ENCODE data around the gene ABCB11.

ABCB11 gene

DNA sequence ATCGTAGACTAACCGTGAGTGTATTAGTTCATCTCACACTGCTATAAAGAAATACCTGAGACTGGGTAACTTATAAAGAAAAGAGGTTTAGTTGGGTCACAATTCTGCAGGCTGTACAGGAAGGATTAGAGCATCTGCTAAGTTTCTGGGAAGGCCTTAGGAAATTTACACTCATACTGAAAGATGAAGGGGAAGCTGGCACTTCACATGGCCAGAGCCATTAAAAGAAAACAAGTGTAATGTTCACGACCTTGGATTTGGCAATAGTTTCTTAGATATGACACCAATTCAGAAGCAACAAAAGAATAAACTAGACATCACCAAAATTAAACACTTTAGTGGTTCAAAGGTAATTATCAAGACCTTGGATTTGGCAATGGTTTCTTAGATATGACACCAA, 23.8 kb downstream of the ABCB11 start:
- H3K27ac Mint-ChIP-seq, result no peak overlapping the region
- ATAC-seq (replicated peaks) (no peak), DNase-seq (no peak)
- H3K4me1 Mint-ChIP-seq, result peaks cover 4 to 12% of the 10 kb centered on the region in 2 donors
- H3K4me3 Mint-ChIP-seq, result no peak overlapping the region
- no peaks in the 10 kb centered on the region for H3K9me3 Mint-ChIP-seq
- no peaks in the 10 kb centered on the region for H3K36me3 Mint-ChIP-seq
- peaks cover 11 to 26% of the 10 kb centered on the region in 2 donors for H3K27me3 Mint-ChIP-seq

GRCh38 chr2:169006665-169007064, 24.5 kb downstream of the ABCB11 start:
- H3K9me3 Mint-ChIP-seq, result no peaks in the 10 kb centered on the region
- peaks cover 11 to 26% of the 10 kb centered on the region in 2 donors for H3K27me3 Mint-ChIP-seq
- DNase-seq, result no peak
- no peak overlapping the region for H3K27ac Mint-ChIP-seq
- no peak for ATAC-seq (replicated peaks)
- no peaks in the 10 kb centered on the region for H3K36me3 Mint-ChIP-seq
- H3K4me3 Mint-ChIP-seq, result no peak overlapping the region
- H3K4me1 Mint-ChIP-seq, result peaks cover 4 to 12% of the 10 kb centered on the region in 2 donors

GRCh38 chr2:169005994-169006393, 25.1 kb downstream of the ABCB11 start:
- Mint-ChIP-seq H3K27ac (no peak overlapping the region), H3K9me3 (no peaks in the 10 kb centered on the region), H3K27me3 (peaks cover 11 to 23% of the 10 kb centered on the region in 2 donors), H3K4me1 (peaks cover 4 to 12% of the 10 kb centered on the region in 2 donors), H3K4me3 (no peak overlapping the region), H3K36me3 (no peaks in the 10 kb centered on the region)
- no peak for DNase-seq
- no peak for ATAC-seq (replicated peaks)

GRCh38 chr2:169005080-169005598, 26.0 kb downstream of the ABCB11 start:
- Mint-ChIP-seq H3K27ac (no peak overlapping the region), H3K36me3 (no peaks in the 10 kb centered on the region), H3K4me1 (peaks cover 4 to 9% of the 10 kb centered on the region in 2 donors), H3K27me3 (peaks cover 11 to 22% of the 10 kb centered on the region in 2 donors), H3K4me3 (no peak overlapping the region), H3K9me3 (no peaks in the 10 kb centered on the region)
- DNase-seq, result no peak
- ATAC-seq (replicated peaks), result no peak

GRCh38 chr2:169002161-169002738, 28.9 kb downstream of the ABCB11 start:
- DNase-seq (no peak), ATAC-seq (replicated peaks) (no peak)
- H3K4me3 Mint-ChIP-seq, result no peak overlapping the region
- no peaks in the 10 kb centered on the region for H3K9me3 Mint-ChIP-seq
- peaks cover 0 to 1% of the 10 kb centered on the region in 2 donors for H3K4me1 Mint-ChIP-seq
- peaks cover 11 to 17% of the 10 kb centered on the region in 2 donors for H3K27me3 Mint-ChIP-seq
- H3K27ac Mint-ChIP-seq, result no peak overlapping the region
- no peaks in the 10 kb centered on the region for H3K36me3 Mint-ChIP-seq

DNA sequence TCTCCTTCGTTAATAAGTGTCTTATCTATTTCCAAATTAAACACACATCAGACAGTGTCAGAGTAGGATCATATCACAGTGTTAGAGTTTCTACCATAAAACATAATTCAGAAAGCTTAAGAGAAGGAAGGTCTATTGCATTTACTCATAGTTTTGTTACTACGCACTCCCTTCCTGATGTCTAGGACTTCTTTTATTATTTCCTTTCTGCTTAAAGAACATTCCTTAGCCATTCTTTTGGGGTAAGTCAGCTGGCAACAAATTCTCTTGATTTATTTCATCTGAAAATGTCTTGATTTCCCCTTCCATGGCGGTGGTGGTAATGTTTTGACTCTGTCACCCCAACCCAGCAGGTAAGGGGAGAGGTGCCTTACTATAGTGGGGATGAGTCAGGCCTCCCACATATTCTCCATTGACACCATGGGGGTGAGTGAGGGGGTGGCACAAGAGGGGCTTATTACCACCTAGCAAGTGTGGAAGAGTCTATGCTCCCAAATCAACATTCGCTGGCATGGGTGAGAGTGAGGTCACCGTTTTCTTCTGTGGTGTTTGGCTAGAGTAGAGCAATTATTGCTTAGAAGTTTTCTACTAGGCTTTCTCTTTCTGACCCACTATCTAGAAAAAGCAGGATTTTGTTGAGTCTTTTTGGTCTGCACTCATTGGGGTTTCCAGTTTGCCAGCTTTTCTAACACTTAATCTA, 29.9 kb downstream of the ABCB11 start:
- H3K9me3 Mint-ChIP-seq, result no peaks in the 10 kb centered on the region
- no peak overlapping the region for H3K27ac Mint-ChIP-seq
- H3K36me3 Mint-ChIP-seq, result no peaks in the 10 kb centered on the region
- no peak for DNase-seq
- peaks cover 11 to 17% of the 10 kb centered on the region in 2 donors for H3K27me3 Mint-ChIP-seq
- H3K4me3 Mint-ChIP-seq, result no peak overlapping the region
- H3K4me1 Mint-ChIP-seq, result no peaks in the 10 kb centered on the region
- no peak for ATAC-seq (replicated peaks)

DNA sequence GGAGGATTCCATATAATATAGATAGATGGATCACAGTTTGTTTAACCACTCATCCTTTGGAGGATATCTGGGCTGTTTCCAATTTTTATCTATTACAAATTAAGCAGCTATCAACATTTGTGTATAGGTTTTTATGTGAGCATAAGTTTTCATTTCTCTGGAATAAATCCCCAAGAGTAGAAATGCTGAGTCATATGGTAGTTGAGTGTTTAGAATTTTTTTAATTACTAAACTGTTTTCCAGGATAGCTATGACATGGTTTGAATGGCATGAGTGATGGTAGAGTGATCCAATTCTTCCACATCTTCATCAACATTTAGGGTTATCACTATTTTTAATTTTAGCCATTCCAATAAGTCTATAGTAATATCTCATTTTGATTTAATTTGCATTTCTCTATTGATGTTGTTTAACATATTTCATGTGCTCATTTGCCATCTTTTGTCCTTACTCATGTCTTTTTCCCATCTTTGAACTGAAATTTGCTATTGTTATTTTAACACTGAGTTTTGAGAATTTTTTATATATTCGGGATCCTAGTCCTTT, 31.4 kb downstream of the ABCB11 start:
- Mint-ChIP-seq H3K36me3 (no peaks in the 10 kb centered on the region), H3K4me3 (no peak overlapping the region), H3K27me3 (peaks cover 8 to 10% of the 10 kb centered on the region in 2 donors), H3K27ac (no peak overlapping the region), H3K9me3 (no peaks in the 10 kb centered on the region), H3K4me1 (no peaks in the 10 kb centered on the region)
- ATAC-seq (replicated peaks), result no peak
- no peak for DNase-seq

DNA sequence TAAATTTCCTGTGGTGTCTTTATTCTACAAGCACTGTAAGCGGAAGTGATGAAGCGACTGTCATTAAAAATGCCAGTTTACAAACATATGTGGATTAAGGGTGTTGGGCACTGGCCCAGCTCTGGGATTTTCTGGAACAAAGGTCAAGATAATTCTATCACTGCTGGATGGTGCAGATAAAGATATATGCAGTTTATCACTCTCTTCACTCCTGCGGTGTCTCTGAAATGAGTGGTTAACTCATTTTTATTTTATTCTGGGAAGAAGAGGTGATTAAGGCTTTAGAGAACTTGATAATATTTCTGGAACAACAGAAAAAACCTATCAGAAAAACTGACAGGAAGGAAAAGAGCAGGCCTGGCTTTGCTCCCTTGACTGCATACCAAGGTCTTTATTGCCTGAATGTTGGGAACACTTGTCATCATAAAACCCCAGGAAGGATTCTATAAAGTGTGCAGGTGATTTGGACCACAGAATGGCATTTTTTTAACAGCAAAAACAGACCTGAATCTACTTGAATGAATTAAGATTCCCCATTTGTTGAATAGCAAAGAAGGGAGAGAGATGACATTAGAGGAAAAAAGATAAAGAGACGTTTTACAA, 32.4 kb downstream of the ABCB11 start:
- no peaks in the 10 kb centered on the region for H3K27me3 Mint-ChIP-seq
- no peak for ATAC-seq (replicated peaks)
- H3K9me3 Mint-ChIP-seq, result no peaks in the 10 kb centered on the region
- no peaks in the 10 kb centered on the region for H3K36me3 Mint-ChIP-seq
- H3K4me3 Mint-ChIP-seq, result no peak overlapping the region
- H3K4me1 Mint-ChIP-seq, result no peaks in the 10 kb centered on the region
- DNase-seq, result no peak
- H3K27ac Mint-ChIP-seq, result no peak overlapping the region

GRCh38 chr2:168997794-168998193, 33.3 kb downstream of the ABCB11 start:
- no peaks in the 10 kb centered on the region for H3K36me3 Mint-ChIP-seq
- H3K27me3 Mint-ChIP-seq, result no peaks in the 10 kb centered on the region
- H3K27ac Mint-ChIP-seq, result no peak overlapping the region
- DNase-seq, result no peak
- no peaks in the 10 kb centered on the region for H3K9me3 Mint-ChIP-seq
- no peaks in the 10 kb centered on the region for H3K4me1 Mint-ChIP-seq
- no peak for ATAC-seq (replicated peaks)
- no peak overlapping the region for H3K4me3 Mint-ChIP-seq

DNA sequence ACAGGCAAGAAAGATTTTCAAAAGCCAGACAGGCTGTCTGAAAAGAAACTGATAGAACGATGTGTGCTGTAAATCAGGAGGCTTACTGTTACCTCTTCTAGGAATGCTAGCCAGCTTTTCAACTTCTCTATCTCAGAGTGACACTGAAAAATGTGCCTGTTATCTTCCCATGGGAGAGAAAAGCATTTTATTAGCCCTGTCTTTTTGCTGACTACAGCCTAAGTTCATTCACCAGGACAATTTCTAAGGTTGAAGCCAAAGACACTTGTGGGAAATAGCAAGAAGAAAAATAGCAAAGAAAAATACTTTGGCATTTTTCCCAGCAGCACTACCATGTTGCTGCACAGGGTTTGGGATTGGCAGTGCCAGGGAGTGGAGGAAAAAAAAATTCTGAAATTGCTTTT, 34.0 kb downstream of the ABCB11 start:
- DNase-seq (no peak), ATAC-seq (replicated peaks) (no peak)
- Mint-ChIP-seq H3K27ac (no peak overlapping the region), H3K27me3 (no peaks in the 10 kb centered on the region), H3K4me3 (no peak overlapping the region), H3K36me3 (no peaks in the 10 kb centered on the region), H3K9me3 (no peaks in the 10 kb centered on the region), H3K4me1 (no peaks in the 10 kb centered on the region)

GRCh38 chr2:168995744-168996143, 35.4 kb downstream of the ABCB11 start:
- no peak overlapping the region for H3K27ac Mint-ChIP-seq
- DNase-seq (no peak), ATAC-seq (replicated peaks) (no peak)
- no peaks in the 10 kb centered on the region for H3K36me3 Mint-ChIP-seq
- H3K4me3 Mint-ChIP-seq, result no peak overlapping the region
- no peaks in the 10 kb centered on the region for H3K4me1 Mint-ChIP-seq
- H3K9me3 Mint-ChIP-seq, result no peaks in the 10 kb centered on the region
- no peaks in the 10 kb centered on the region for H3K27me3 Mint-ChIP-seq

- ATAC-seq (replicated peaks) (no peak), DNase-seq (no peak)
- no peaks in the 10 kb centered on the region for H3K9me3 Mint-ChIP-seq
- no peaks in the 10 kb centered on the region for H3K36me3 Mint-ChIP-seq
- H3K4me1 Mint-ChIP-seq, result no peaks in the 10 kb centered on the region
- no peaks in the 10 kb centered on the region for H3K27me3 Mint-ChIP-seq
- no peak overlapping the region for H3K4me3 Mint-ChIP-seq
- no peak overlapping the region for H3K27ac Mint-ChIP-seq
Observed at GRCh38 chr2:168993538-168993937, 37.6 kb downstream of the ABCB11 start.

DNA sequence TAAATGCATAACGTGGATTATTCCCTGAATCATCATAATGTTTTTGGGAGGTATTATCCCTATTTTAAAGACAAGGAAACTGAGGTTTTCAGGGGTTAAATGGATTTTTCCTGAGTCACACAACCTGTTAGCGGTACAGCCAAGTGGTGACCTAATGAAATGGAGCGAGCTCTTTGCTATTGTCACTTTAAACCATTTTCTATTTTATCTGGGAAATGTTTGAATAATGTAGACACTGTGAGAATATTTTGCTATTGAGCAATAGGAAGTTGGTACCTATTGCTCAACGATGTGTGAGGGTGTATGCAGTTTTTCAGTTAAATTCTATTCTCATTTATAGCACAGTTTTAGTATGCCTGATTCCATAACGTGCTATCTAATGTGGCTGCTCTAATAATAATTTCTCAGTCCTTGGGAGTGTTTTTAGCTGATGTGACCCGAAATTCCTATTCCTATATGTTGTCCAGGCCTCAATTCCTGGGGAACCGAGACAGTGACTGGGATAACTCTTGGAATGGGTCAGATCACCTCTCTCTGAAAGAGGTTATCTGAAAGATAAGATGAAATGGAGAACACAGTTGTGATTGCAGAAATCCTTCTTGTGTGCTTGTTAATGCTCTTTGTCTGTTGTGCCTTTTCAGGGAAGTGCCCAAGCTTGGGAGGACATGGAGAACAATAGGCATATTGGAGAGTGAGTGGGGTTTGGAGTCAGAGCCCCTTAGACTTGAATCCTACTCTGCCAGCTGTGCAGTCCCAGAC, 38.4 kb downstream of the ABCB11 start:
- DNase-seq, result no peak
- Mint-ChIP-seq H3K9me3 (no peaks in the 10 kb centered on the region), H3K27me3 (no peaks in the 10 kb centered on the region), H3K27ac (no peak overlapping the region), H3K36me3 (no peaks in the 10 kb centered on the region), H3K4me3 (no peak overlapping the region), H3K4me1 (no peaks in the 10 kb centered on the region)
- ATAC-seq (replicated peaks), result no peak

GRCh38 chr2:168992026-168992425, 39.1 kb downstream of the ABCB11 start:
- Mint-ChIP-seq H3K4me1 (no peaks in the 10 kb centered on the region), H3K27ac (no peak overlapping the region), H3K36me3 (no peaks in the 10 kb centered on the region), H3K4me3 (no peak overlapping the region), H3K9me3 (no peaks in the 10 kb centered on the region), H3K27me3 (no peaks in the 10 kb centered on the region)
- ATAC-seq (replicated peaks), result no peak
- no peak for DNase-seq

Data from stimulated activated naive B cell treated with anti-CD40 and anti-IgM and Interleukin-4, amounts not matched to agents 10 μg/mL and 1 μg/mL and 100 μg/mL, for 72 hours (primary cell).